GM06990 (cell line): ENCODE data around the gene NLRC5.

Experiments
- DNase-seq: peaks from one replicate; pipeline ENCODE4 v3.0.0-alpha.2; 2011; ENCODE audit not compliant: insufficient read length; ENCODE audit errors: extremely low read depth
- H3K27me3 ChIP-seq: replicated peaks from 2 replicates; pipeline ENCODE4 v1.6.0; 2011; ENCODE audit warnings: low read length; ENCODE audit not compliant: control insufficient read depth, insufficient read depth
- H3K36me3 ChIP-seq: 2 replicates; pipeline ENCODE4 v1.5.1; 2011; ENCODE audit warnings: low read length; ENCODE audit not compliant: control insufficient read depth, insufficient read depth
- H3K4me3 ChIP-seq: replicated peaks from 2 replicates; pipeline ENCODE4 v1.5.1; 2011; ENCODE audit warnings: low read depth, mild to moderate bottlenecking, control low read depth, low read length
- TF ChIP-seq, protein P1 (sequence below): IDR thresholded peaks from 2 replicates; pipeline ENCODE4 v1.5.1; 2011; ENCODE audit warnings: low read length, control low read depth, mild to moderate bottlenecking, inconsistent platforms; ENCODE audit not compliant: insufficient read depth, poor library complexity, severe bottlenecking

Gene NLRC5

DNA sequence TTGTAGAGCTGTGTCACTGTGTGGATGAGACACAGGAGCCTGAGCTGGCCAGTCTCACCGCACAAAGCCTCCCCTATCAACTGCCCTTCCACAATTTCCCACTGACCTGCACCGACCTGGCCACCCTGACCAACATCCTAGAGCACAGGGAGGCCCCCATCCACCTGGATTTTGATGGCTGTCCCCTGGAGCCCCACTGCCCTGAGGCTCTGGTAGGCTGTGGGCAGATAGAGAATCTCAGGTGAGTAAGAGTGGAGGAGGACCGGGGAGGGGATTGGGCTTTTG lies 37.4 kb downstream of the NLRC5 start:
- peaks cover 39% of the 10 kb centered on the region for H3K36me3 ChIP-seq
- no peak overlapping the region for H3K4me3 ChIP-seq
- no peaks in the 10 kb centered on the region for H3K27me3 ChIP-seq
- TF ChIP-seq, protein P1, sequence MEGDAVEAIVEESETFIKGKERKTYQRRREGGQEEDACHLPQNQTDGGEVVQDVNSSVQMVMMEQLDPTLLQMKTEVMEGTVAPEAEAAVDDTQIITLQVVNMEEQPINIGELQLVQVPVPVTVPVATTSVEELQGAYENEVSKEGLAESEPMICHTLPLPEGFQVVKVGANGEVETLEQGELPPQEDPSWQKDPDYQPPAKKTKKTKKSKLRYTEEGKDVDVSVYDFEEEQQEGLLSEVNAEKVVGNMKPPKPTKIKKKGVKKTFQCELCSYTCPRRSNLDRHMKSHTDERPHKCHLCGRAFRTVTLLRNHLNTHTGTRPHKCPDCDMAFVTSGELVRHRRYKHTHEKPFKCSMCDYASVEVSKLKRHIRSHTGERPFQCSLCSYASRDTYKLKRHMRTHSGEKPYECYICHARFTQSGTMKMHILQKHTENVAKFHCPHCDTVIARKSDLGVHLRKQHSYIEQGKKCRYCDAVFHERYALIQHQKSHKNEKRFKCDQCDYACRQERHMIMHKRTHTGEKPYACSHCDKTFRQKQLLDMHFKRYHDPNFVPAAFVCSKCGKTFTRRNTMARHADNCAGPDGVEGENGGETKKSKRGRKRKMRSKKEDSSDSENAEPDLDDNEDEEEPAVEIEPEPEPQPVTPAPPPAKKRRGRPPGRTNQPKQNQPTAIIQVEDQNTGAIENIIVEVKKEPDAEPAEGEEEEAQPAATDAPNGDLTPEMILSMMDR: no peak
- DNase-seq: no peak

DNA sequence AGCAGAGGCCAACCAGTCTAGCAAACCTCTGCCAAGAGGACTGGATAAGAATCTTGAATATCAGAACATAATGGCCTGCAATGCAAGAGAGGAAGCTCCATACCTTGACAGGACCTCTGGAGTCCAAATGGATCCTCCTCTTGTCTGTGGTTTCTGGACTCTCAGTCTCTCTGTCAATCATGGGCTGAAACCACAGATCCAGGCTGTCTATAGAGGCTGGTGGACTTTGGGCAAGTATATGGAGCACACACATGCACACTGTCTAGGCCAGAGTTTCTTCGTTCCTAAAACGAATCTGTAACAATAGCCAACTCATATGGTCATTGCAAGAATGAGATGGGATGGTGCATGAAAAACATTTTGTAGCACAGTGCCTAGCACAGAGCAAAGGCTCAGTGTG lies 37.7 kb downstream of the NLRC5 start:
- TF ChIP-seq, protein P1: no peak

DNA sequence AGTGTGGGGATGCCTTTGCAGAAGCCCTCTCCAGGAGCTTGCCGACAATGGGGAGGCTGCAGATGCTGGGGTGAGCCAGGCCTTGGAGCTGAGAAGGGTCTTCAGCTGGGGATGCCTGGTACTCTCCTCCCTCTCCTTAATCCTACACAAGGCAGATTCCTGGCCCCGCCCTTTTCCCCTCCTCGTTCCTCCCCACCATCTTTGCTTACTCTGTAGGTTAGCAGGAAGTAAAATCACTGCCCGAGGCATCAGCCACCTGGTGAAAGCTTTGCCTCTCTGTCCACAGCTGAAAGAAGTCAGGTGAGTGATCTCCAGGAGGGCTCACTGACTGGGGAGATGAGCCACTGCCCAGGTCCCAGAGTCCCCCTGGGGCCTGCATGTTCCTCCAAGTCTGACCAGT lies 38.7 kb downstream of the NLRC5 start:
- Histone ChIP-seq H3K27me3 (no peaks in the 10 kb centered on the region), H3K36me3 (peaks cover 35% of the 10 kb centered on the region), H3K4me3 (no peak overlapping the region)
- TF ChIP-seq, protein P1: no peak
- no peak for DNase-seq

More for the DNA sequence above, 37.7 kb downstream of the NLRC5 start:
- no peak for DNase-seq
- Histone ChIP-seq H3K36me3 (peaks cover 38% of the 10 kb centered on the region), H3K27me3 (no peaks in the 10 kb centered on the region), H3K4me3 (no peak overlapping the region)

DNA sequence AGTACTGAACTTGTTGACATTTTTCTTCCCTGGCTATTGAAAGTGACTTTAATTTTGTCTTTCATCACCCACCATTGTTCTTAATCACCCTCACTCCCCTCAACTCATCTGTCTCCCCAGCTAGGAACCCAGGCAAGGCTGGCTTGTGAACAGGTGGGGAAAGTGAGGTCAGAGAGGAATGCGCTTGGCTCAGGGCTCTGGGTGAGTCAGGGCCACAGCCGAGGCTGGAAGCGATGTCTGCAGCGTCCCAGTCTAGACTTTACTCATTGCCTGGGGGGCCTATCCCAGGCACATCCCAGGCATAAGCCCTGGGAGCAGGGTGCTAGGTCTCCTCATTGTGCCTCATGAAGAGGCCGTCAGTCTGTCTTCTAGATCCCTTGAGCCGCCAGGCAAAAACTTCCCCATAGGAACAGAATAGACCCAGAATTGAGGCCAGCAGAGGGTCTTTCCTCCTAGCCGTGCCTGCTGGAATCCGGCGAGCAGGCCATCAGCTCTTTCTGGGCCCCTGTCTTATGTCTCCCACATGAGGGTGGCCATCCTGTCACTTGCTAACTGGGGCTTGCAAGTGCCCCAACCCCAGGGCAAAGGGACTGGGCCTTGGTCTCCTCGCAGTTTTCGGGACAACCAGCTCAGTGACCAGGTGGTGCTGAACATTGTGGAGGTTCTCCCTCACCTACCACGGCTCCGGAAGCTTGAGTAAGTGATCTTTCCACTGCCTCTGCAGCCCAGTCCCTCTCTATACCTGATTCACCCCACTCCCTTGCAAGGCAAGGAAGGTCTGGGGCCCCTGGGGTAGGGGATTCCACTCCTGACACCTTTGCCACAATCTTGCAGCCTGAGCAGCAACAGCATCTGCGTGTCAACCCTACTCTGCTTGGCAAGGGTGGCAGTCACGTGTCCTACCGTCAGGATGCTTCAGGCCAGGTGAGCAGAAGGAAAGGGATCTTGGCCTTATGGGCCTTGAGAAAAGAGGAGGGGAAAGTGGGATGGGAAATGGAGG lies 40.1 kb downstream of the NLRC5 start:
- Histone ChIP-seq H3K36me3 (peaks cover 36% of the 10 kb centered on the region), H3K27me3 (no peaks in the 10 kb centered on the region), H3K4me3 (no peak overlapping the region)
- TF ChIP-seq, protein P1: no peak
- DNase-seq: no peak

DNA sequence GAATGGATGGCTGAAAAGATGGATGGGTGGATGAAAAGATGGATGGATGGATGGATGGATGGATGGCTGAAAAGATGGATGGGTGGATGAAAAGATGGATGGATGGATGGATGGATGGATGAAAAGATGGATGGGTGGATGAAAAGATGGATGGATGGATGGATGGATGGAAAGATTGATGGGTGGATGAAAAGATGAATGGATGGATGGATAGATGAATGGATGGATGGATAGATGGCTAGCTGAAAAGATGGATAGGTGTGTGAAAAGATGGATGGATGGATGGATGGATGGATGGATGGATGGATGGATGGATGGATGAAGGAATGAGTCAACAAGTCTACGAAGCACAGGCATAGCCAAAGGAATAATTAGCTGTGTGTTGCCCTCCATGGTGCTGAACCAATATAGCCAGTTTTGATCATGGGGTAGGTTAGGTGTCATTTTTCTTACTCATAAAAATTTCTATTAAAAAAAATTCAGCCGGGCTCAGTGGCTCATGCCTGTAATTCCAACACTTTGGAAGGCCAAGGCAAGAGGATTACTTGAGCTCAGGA lies 41.1 kb downstream of the NLRC5 start:
- DNase-seq: no peak
- Histone ChIP-seq H3K27me3 (no peaks in the 10 kb centered on the region), H3K36me3 (peaks cover 43% of the 10 kb centered on the region), H3K4me3 (no peak overlapping the region)
- TF ChIP-seq, protein P1: no peak
